NB4 (cell line): Measurements from ENCODE around the gene HOXA4.

Source experiments
- DNase-seq: peaks from one replicate; pipeline ENCODE4 v3.0.0; 2010; ENCODE audit warnings: low read depth
- H3K4me3 ChIP-seq: one replicate; pipeline ENCODE4 v1.5.1; 2011; ENCODE audit warnings: mild to moderate bottlenecking, low read depth, low read length, moderate library complexity
- CTCF ChIP-seq: IDR thresholded peaks from one replicate; pipeline ENCODE4 v1.5.1; 2012; ENCODE audit warnings: low read depth, low read length
- MAX ChIP-seq: IDR thresholded peaks from 2 replicates; pipeline ENCODE4 v1.6.1; 2011; ENCODE audit warnings: low read depth, low read length
- MYC ChIP-seq: IDR thresholded peaks from 2 replicates; pipeline ENCODE4 v1.6.1; 2011; ENCODE audit warnings: low read depth, low read length
- POLR2A ChIP-seq: IDR thresholded peaks from 2 replicates; pipeline ENCODE4 v1.6.1; 2011; ENCODE audit warnings: mild to moderate bottlenecking; ENCODE audit not compliant: insufficient read length; ENCODE audit errors: extremely low read depth

The HOXA4 gene

GRCh38 chr7:27132214-27132613 lies 1.7 kb upstream of the HOXA4 start:
- no peak overlapping the region for H3K4me3 ChIP-seq
- DNase-seq: no peak
- TF ChIP-seq CTCF: no peak
- TF ChIP-seq MYC: no peak
- TF ChIP-seq MAX: no peak

- H3K4me3 ChIP-seq: peak overlapping the region; percentile 66
- no peak for DNase-seq
- TF ChIP-seq POLR2A (no peak), MAX (no peak), CTCF (no peak), MYC (no peak)
Measured at GRCh38 chr7:27131390-27131819, 848 bp upstream of the HOXA4 start.

- peak overlapping the region; percentile 49 for H3K4me3 ChIP-seq
- TF ChIP-seq MYC: no peak
- TF ChIP-seq MAX: no peak
- TF ChIP-seq CTCF: peak; percentile 8
- no peak for TF ChIP-seq POLR2A
- peak; percentile 80 for DNase-seq
Measured at GRCh38 chr7:27129729-27130539, 623 bp downstream of the HOXA4 start.

- peak overlapping the region; percentile 49 for H3K4me3 ChIP-seq
- DNase-seq: no peak
- TF ChIP-seq CTCF: no peak
- no peak for TF ChIP-seq POLR2A
- no peak for TF ChIP-seq MAX
- TF ChIP-seq MYC: no peak
Measured at GRCh38 chr7:27128776-27129728, 1.5 kb downstream of the HOXA4 start.

GRCh38 chr7:27128034-27128433 lies 2.5 kb downstream of the HOXA4 start:
- TF ChIP-seq MAX: no peak
- TF ChIP-seq POLR2A: no peak
- no peak for TF ChIP-seq CTCF
- no peak for TF ChIP-seq MYC
- no peak overlapping the region for H3K4me3 ChIP-seq
- DNase-seq: no peak
